HepG2 (cell line): ENCODE measurements around the gene DPH1. TPM values are rescaled to one million over a fixed set of nuclear protein-coding genes. Genes with fewer than 3 reads are reported as not detected.
A peak's percentile ranks its signal among the peaks of the same experiment; 100 is the strongest.

ENCODE experiments used
- ATAC-seq: fragments of 200-7000 bp; cut with Tn5 transposase; 3 replicates; pipeline ENCODE4 v1.9.1; 2020; ENCODE audit warnings: mild to moderate bottlenecking, moderate library complexity
- BruUV-seq: library from RNA; stranded (reverse); fragments of 400-500 nt; replicated peaks from 2 replicates; lab custom pipeline; 2021; lab: Mats Ljungman, UMichigan
- CTCF ChIA-PET: fragments of 300-600 bp; formaldehyde crosslinking; extraction: SDS; loops from one replicate; lab custom pipeline; 2021; ENCODE audit warnings: low total read pairs, inconsistent platforms, low intra/inter-chr PET ratio; lab: Yijun Ruan, JAX
- POLR2A ChIA-PET: fragments of 350-600 bp; sonication (Branson Sonifier 250); formaldehyde crosslinking; loops from one replicate; lab custom pipeline; 2020; ENCODE audit warnings: antibody characterized with exemption, inconsistent platforms; lab: Yijun Ruan, JAX
- DNase-seq: peaks from one replicate; pipeline ENCODE4 v3.0.0-alpha.2; 2015; ENCODE audit warnings: low spot score
- FAIRE-seq: peaks from 3 replicates; lab custom pipeline; 2011; peaks lifted over from hg19 to GRCh38; lab: Jason Lieb, UNC
- H2AFZ ChIP-seq: one replicate; pipeline ENCODE4 v1.6.1; 2011; ENCODE audit warnings: low read length, inconsistent platforms
- H3K27ac ChIP-seq: fragments of 300-600 bp; 3 replicates; pipeline ENCODE4 v1.8.0; 2011; ENCODE audit warnings: mixed run types, mild to moderate bottlenecking, mixed read lengths, low read length, inconsistent platforms; ENCODE audit not compliant: insufficient read depth; ENCODE audit errors: extremely low read length
- H3K27me3 ChIP-seq, 2 experiments: fragments of 200-600 bp in 1 of 2; 2 replicates in 1 of 2; 3 replicates in 1 of 2; pipeline versions ENCODE4 v1.6.0 to v1.8.0; 2011; ENCODE audit warnings: low read length in 2 of 2, mild to moderate bottlenecking in 2 of 2, moderate library complexity in 2 of 2, inconsistent platforms in 1 of 2; ENCODE audit not compliant: insufficient read depth in 2 of 2, control insufficient read depth in 1 of 2
- H3K36me3 ChIP-seq, 2 experiments: fragments of 200-600 bp in 1 of 2; replicated peaks in 1 of 2; 2 replicates in 1 of 2; 3 replicates in 1 of 2; pipeline versions ENCODE4 v1.5.1 to v1.8.0; 2011; ENCODE audit warnings: low read length in 2 of 2, inconsistent platforms in 1 of 2; ENCODE audit not compliant: insufficient read depth in 2 of 2, control insufficient read depth in 1 of 2
- H3K4me1 ChIP-seq: 2 replicates; pipeline ENCODE4 v1.5.1; 2012; ENCODE audit warnings: low read length, inconsistent platforms; ENCODE audit not compliant: insufficient read depth
- H3K4me2 ChIP-seq: 2 replicates; pipeline ENCODE4 v1.6.0; 2011; ENCODE audit warnings: low read depth, low read length, inconsistent platforms
- H3K4me3 ChIP-seq, 3 experiments: fragments of 200-600 bp in 1 of 3; sonication (generic), shearing (Covaris generic) in 1 of 3; replicated peaks in 1 of 3; 2 replicates each; pipeline ENCODE4 v1.5.1; 2011 to 2016; ENCODE audit warnings: low read length in 3 of 3, inconsistent platforms in 2 of 3, low read depth in 2 of 3, mild to moderate bottlenecking in 2 of 3, control low read depth in 1 of 3, mixed read lengths in 1 of 3; ENCODE audit not compliant: insufficient read depth in 1 of 3
- H3K79me2 ChIP-seq: one replicate; pipeline ENCODE4 v1.6.1; 2011; ENCODE audit warnings: low read length, inconsistent platforms; ENCODE audit not compliant: insufficient read depth
- H3K9ac ChIP-seq: 2 replicates; pipeline ENCODE4 v1.6.0; 2011; ENCODE audit warnings: mild to moderate bottlenecking, low read depth, low read length, inconsistent platforms; ENCODE audit not compliant: insufficient read depth
- H3K9me3 ChIP-seq: 2 replicates; pipeline ENCODE4 v1.5.1; 2012; ENCODE audit warnings: mild to moderate bottlenecking, low read length
- H4K20me1 ChIP-seq: 2 replicates; pipeline ENCODE4 v1.6.0; 2011; ENCODE audit warnings: inconsistent platforms, mild to moderate bottlenecking, low read length, moderate library complexity; ENCODE audit not compliant: insufficient read depth
- MAZ ChIP-seq, 2 experiments: sonication (generic) in 1 of 2; formaldehyde crosslinking in 1 of 2; IDR thresholded peaks; 2 replicates each; pipeline versions ENCODE4 v1.5.0 to v1.6.1; 2012 to 2020; ENCODE audit warnings: low read depth in 2 of 2, mild to moderate bottlenecking in 2 of 2, borderline replicate concordance in 1 of 2, improper control_type of control experiment in 1 of 2, low read length in 1 of 2, missing genetic modification reagents in 1 of 2, moderate library complexity in 1 of 2
- TFAP4 ChIP-seq: sonication (generic); IDR thresholded peaks from 2 replicates; pipeline ENCODE4 v1.6.1; 2016; ENCODE audit warnings: low read depth, borderline replicate concordance
- TP53 ChIP-seq: sonication (generic); formaldehyde crosslinking; conservative IDR thresholded peaks from 2 replicates; pipeline ENCODE4 v1.4.0; 2020; ENCODE audit warnings: missing genetic modification reagents
- ZNF367 ChIP-seq: sonication (generic); formaldehyde crosslinking; IDR thresholded peaks from 2 replicates; pipeline ENCODE4 v1.4.0; 2020; ENCODE audit warnings: missing genetic modification reagents, borderline replicate concordance
- ZNF574 ChIP-seq: sonication (generic); formaldehyde crosslinking; IDR thresholded peaks from 2 replicates; pipeline ENCODE4 v1.4.0; 2020; ENCODE audit warnings: missing genetic modification reagents
- ZNF687 ChIP-seq: sonication (generic); formaldehyde crosslinking; IDR thresholded peaks from 2 replicates; pipeline ENCODE4 v1.5.1; 2020; ENCODE audit warnings: mild to moderate bottlenecking, missing genetic modification reagents, moderate library complexity
- ZNF891 ChIP-seq: sonication (generic); formaldehyde crosslinking; IDR thresholded peaks from 2 replicates; pipeline ENCODE4 v1.5.0; 2020; ENCODE audit warnings: mild to moderate bottlenecking, missing genetic modification reagents
- WGBS: methylation state at CpG from one replicate; pipeline ENCODE4 v1.1.6; 2017; ENCODE audit warnings: low lambda C conversion rate; 5-methylcytosine and 5-hydroxymethylcytosine counted together
- in situ Hi-C: cut with HindIII; loops from 2 replicates; pipeline ENCODE4 v1.10.0; 2017; ENCODE audit warnings: low pct_unique_long_range_greater_than_20kb; ENCODE audit not compliant: extremely low pct_ligation_motif_present
- intact Hi-C: fragments of 100-400 bp; cut with micrococcal nuclease; formaldehyde crosslinking; loops from one replicate; pipeline ENCODE4 v1.10.0; 2022; ENCODE audit not compliant: unreplicated experiment
- polyA plus RNA-seq, 8 experiments: library from polyadenylated mRNA; depleted of rRNA in 3 of 8; stranded (reverse) in 7 of 8; unstranded in 1 of 8; fragments of >200 nt; fragmentation: Illumina TruSeq in 4 of 8; extraction: Trizol in 4 of 8; gene quantifications; 2 replicates each; pipeline versions ENCODE4 v1.2.1 to v1.2.3, GENCODE V29; 2011 to 2016; ENCODE audit warnings: low read depth in 4 of 8, missing spikeins in 1 of 8, mixed read lengths in 1 of 8; ENCODE audit not compliant: insufficient read depth in 1 of 8
- total RNA-seq, 5 experiments: library from RNA; depleted of rRNA; stranded (reverse); fragments of >200 nt; fragmentation: Illumina TruSeq; extraction: Trizol; gene quantifications; 2 replicates each; pipeline ENCODE4 v1.2.3, GENCODE V29; 2016; ENCODE audit warnings: low read depth in 1 of 5

Gene DPH1
- total and polyA plus RNA-seq, 2 of the 13 experiments (the other 11 are each of a cell fraction or from before 2014, with no cell fraction given): 25.3 to 42.8 TPM

GRCh38 chr17:1999557-2000251 lies 30.2 kb upstream of the DPH1 start:
- FAIRE-seq (no peak), ATAC-seq (peak; percentile 16), DNase-seq (peak; percentile 25)
- Histone ChIP-seq H2AFZ (no peak overlapping the region), H3K79me2 (no peaks in the 10 kb centered on the region), H3K36me3 (no peaks in the 10 kb centered on the region), H3K9me3 (no peaks in the 10 kb centered on the region), H3K27me3 (peaks cover 0 to 2% of the 10 kb centered on the region in 2 experiments; a peak in 2 of 5 replicates), H3K27ac (no peak overlapping the region), H4K20me1 (no peaks in the 10 kb centered on the region), H3K4me3 (no peak overlapping the region; a peak in 1 of 6 replicates), H3K4me1 (peaks cover 53% of the 10 kb centered on the region), H3K9ac (no peak overlapping the region), H3K4me2 (peak overlapping the region; percentile 64)
- no TSS peak for BruUV-seq
- ChIA-PET POLR2A (interaction anchor here (0.6 to 1.5 kb wide), 3 partner anchors 14 to 113 kb away, joined by 3 to 4 read pairs (median 4); no protein-coding TSS in a partner anchor), CTCF (no interaction called here)
- in situ Hi-C loops (no loop called here), intact Hi-C loops (no loop called here)
- WGBS: 67% methylated on average over 3 of the region's 13 CpGs
- TF ChIP-seq TFAP4 (peak; percentile 25; the same call in 1 of the 2 replicates), ZNF687 (CRISPR knock-in tag) (peak; percentile 71), MAZ (IDR thresholded peaks at IDR 0.05; ENCODE audit: borderline replicate concordance, low read depth, low read length) (no peak), MAZ (CRISPR knock-in tag; IDR thresholded peaks at IDR 0.05; ENCODE audit: low read depth) (0 out of 2 replicates have a peak, but pooled peaks have one; percentile 25), ZNF891 (CRISPR knock-in tag) (0 out of 2 replicates have a peak, but pooled peaks have one; percentile 40), ZNF367 (CRISPR knock-in tag) (no peak), TP53 (CRISPR knock-in tag) (no peak), ZNF574 (CRISPR knock-in tag) (0 out of 2 replicates have a peak, but pooled peaks have one; percentile 7)
